GM18508 (cell line): ENCODE data around the gene ADIRF.
"Not testable (repeated sequence)": the region's sequence is repeated elsewhere in the genome, so short reads cannot be mapped to it uniquely, and the experiment has no call there.

Experiments used
- ATAC-seq: cut with Tn5 transposase; IDR thresholded peaks from one replicate; pipeline ENCODE4 v1.9.1; 2021; ENCODE audit warnings: moderate number of reproducible peaks; ENCODE audit not compliant: insufficient read depth, unreplicated experiment

Gene ADIRF

GRCh38 chr10:86945361-86946212 is 22.7 kb upstream of the ADIRF start:
- ATAC-seq, result no peak

- ATAC-seq, result no peak
These were observed 21.8 kb upstream of the ADIRF start for GRCh38 chr10:86946213-86947155.

- ATAC-seq, result not testable (repeated sequence)
These were observed 20.5 kb upstream of the ADIRF start for GRCh38 chr10:86947806-86948205.

- ATAC-seq, result no peak
These were observed 17.9 kb upstream of the ADIRF start for GRCh38 chr10:86950349-86950748.

- no peak for ATAC-seq
These were observed 17.0 kb upstream of the ADIRF start for GRCh38 chr10:86951184-86951761.

- no peak for ATAC-seq
These were observed 16.2 kb upstream of the ADIRF start for GRCh38 chr10:86952106-86952505.

- not testable (repeated sequence) for ATAC-seq
These were observed 15.6 kb upstream of the ADIRF start for GRCh38 chr10:86952697-86953096.

GRCh38 chr10:86953747-86954680 is 14.3 kb upstream of the ADIRF start:
- ATAC-seq, result no peak

- no peak for ATAC-seq
These were observed 13.4 kb upstream of the ADIRF start for GRCh38 chr10:86954681-86955500.

GRCh38 chr10:86955501-86956194 is 12.6 kb upstream of the ADIRF start:
- ATAC-seq, result no peak

GRCh38 chr10:86956195-86956847 is 12.0 kb upstream of the ADIRF start:
- no peak for ATAC-seq

GRCh38 chr10:86956848-86957448 is 11.3 kb upstream of the ADIRF start:
- ATAC-seq, result no peak

GRCh38 chr10:86957471-86958115 is 10.7 kb upstream of the ADIRF start, which contains the start of gene MMRN2:
Gene MMRN2 (minus strand): TSS chr10:86957615. CDS start chr10:86957541, 74 bp downstream.
- ATAC-seq, result no peak

GRCh38 chr10:86958116-86958900 is 10.0 kb upstream of the ADIRF start, which contains the start of gene SNCG:
Gene SNCG (plus strand): TSS chr10:86958599. CDS start chr10:86958698, 99 bp downstream.
- ATAC-seq, result no peak

GRCh38 chr10:86958901-86959736 is 9.2 kb upstream of the ADIRF start:
- no peak for ATAC-seq
